GM13977 (cell line): ENCODE measurements around the gene ANOS1.

Source experiments
- DNase-seq: peaks from one replicate; pipeline ENCODE4 v3.0.0; 2012; ENCODE audit warnings: low spot score
- CTCF ChIP-seq: IDR thresholded peaks from 2 replicates; pipeline ENCODE4 v1.5.1; 2012; ENCODE audit warnings: mild to moderate bottlenecking, control low read depth; ENCODE audit not compliant: insufficient read depth; ENCODE audit errors: extremely low read depth, missing control alignments
- in situ Hi-C: fragments of 300-500 bp; cut with MboI; formaldehyde crosslinking; loops from one replicate; pipeline ENCODE4 v1.12.0; 2022; ENCODE audit warnings: low sequenced_read_pairs, low pct_unique_long_range_greater_than_20kb, mixed read lengths, inconsistent platforms; ENCODE audit not compliant: unreplicated experiment

Gene ANOS1

GRCh38 chrX:8688776-8689175, 43.2 kb downstream of the ANOS1 start:
- TF ChIP-seq CTCF = no peak
- DNase-seq = no peak

GRCh38 chrX:8684201-8684965, 47.6 kb downstream of the ANOS1 start:
- no peak for TF ChIP-seq CTCF
- DNase-seq = no peak
- in situ Hi-C loops = no loop called here

More at GRCh38 chrX:8688776-8689175, 43.2 kb downstream of the ANOS1 start:
- in situ Hi-C loops = no loop called here

- DNase-seq = no peak
- TF ChIP-seq CTCF = no peak
- in situ Hi-C loops = no loop called here
These were observed 48.2 kb downstream of the ANOS1 start for GRCh38 chrX:8683687-8684086.

- DNase-seq = no peak
- TF ChIP-seq CTCF = no peak
- in situ Hi-C loops = no loop called here
These were observed 52.4 kb downstream of the ANOS1 start for GRCh38 chrX:8679550-8679949.

DNA sequence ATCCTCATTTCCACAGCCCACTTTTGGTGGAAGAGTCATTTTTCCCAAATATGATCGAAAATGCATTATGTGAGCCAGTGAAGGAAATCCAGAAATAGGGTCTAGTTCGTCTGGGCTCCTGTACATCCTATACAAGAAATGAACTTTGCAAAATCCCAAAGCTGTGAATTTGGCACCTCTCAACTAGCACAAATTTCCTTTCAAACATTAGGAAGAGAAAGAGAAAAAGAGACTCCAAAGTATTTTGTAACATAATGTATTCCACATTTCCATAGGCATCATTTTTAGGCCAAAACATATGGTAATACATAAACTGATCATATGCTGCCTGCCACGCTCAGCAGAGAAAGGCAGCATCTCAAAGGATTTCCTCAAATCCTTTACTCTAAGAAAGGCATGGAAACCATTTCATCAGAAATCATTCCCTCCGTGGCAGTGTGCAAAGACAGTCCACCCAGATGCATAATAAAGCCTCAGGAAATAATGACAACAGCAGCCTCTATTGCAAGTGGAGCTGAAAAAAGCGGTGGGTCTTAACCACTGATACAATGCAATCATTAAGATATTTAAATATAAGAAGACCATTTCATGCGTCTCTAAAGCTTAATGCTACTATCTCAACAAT, 56.8 kb downstream of the ANOS1 start:
- DNase-seq = no peak
- in situ Hi-C loops = no loop called here
- TF ChIP-seq CTCF = no peak

DNA sequence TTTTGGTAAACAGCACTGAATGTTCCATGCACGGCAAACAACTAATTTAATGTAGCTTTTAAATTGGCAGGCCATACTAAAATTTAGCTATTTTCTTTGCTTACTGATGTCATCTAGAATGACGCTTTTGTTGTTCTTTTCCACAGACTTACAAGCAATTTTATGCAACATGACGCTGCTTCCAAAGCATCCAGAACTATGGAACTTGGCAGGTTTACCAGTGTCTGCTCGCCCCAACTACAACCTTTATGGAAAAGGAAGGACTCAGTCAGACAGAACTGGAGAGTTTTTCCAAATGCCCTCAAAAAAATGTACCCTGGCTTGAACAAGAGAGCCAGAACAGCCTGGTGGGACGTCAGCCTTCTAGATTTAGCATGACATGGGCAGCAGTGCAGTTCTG, 58.7 kb downstream of the ANOS1 start:
- DNase-seq = no peak
- no peak for TF ChIP-seq CTCF
- in situ Hi-C loops = no loop called here
